Activated B cell treated with CpG ODN at 0.5 μM for 24 hours (primary cell): ENCODE results near the gene ARFGEF2. TPM values are rescaled to one million over a fixed set of nuclear protein-coding genes. Genes with fewer than 3 reads are reported as not detected.

Experiments
- ATAC-seq: fragments of 200-7000 bp; cut with Tn5 transposase; one replicate; pipeline ENCODE4 v1.10.0; 2021; ENCODE audit warnings: low read depth, mild to moderate bottlenecking, moderate library complexity
- CTCF ChIA-PET: fragments of 350-600 bp; sonication (Branson Sonifier 250); formaldehyde crosslinking; loops from one replicate; lab custom pipeline; 2021; ENCODE audit warnings: antibody characterized with exemption; lab: Charles Lee
- POLR2A ChIA-PET: fragments of 350-600 bp; sonication (Branson Sonifier 250); formaldehyde crosslinking; loops from one replicate; lab custom pipeline; 2021; ENCODE audit warnings: antibody characterized with exemption; lab: Charles Lee
- DNase-seq: peaks from one replicate; pipeline ENCODE4 v3.0.0; 2022
- H3K27ac Mint-ChIP-seq: one replicate; pipeline ENCODE4 v1.8.0; 2020; ENCODE audit warnings: mixed read lengths
- H3K27me3 Mint-ChIP-seq: one replicate; pipeline ENCODE4 v1.8.0; 2021; ENCODE audit warnings: mixed read lengths
- H3K36me3 Mint-ChIP-seq: one replicate; pipeline ENCODE4 v1.8.0; 2021; ENCODE audit warnings: low read depth, mixed read lengths
- H3K4me1 Mint-ChIP-seq: one replicate; pipeline ENCODE4 v1.8.0; 2021; ENCODE audit warnings: mixed read lengths
- H3K4me3 Mint-ChIP-seq: one replicate; pipeline ENCODE4 v1.8.0; 2020; ENCODE audit warnings: mild to moderate bottlenecking, mixed read lengths
- H3K9me3 Mint-ChIP-seq: one replicate; pipeline ENCODE4 v1.8.0; 2020; ENCODE audit warnings: mixed read lengths
- intact Hi-C: fragments of 100-400 bp; cut with micrococcal nuclease; formaldehyde crosslinking; loops from one replicate; pipeline ENCODE4 v1.15.1; 2024
- total RNA-seq: library from RNA; stranded (reverse); gene quantifications from 2 replicates; pipeline ENCODE4 v1.2.3, GENCODE V29; 2022
- TF ChIP-seq, protein P1 (sequence below): fragments of 200-600 bp; IDR thresholded peaks from one replicate; pipeline ENCODE4 v1.8.0; 2022; ENCODE audit warnings: antibody characterized with exemption, mild to moderate bottlenecking

Gene ARFGEF2
- total RNA-seq, 1 donor from 2014 or later = 39.0 TPM

DNA sequence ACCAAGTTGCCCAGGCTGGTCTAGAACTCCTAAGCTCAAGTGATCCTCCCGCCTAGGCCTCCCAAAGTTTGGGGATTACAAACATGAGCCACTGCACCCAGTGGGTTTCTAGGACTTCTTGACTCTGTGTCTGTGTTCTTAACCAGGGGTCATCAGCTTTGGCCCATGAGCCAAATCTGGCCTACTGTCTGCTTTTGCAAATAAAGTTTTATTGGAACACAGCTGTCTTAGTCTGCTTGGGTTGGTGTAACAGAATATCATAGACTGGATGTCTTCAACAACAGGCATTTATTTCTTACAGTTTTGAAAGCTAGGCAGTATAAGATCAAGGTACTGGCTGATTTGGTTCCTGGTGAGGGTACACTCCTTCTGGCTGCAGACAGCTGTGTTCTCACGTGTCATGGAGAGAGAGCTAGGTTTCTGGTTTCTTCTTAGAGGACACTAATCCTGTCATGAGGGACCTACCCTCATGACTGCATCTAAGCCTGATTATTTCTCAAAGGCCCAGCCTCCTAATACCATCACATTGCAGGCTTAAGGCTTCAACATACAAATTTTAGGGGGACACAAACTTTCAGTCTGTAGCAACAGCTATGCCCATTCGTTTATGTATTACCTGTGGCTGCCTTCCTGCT, 23.3 kb downstream of the ARFGEF2 start:
- ChIA-PET CTCF (no interaction called here), POLR2A (no interaction called here)
- no peaks in the 10 kb centered on the region for H3K4me1 Mint-ChIP-seq
- H3K27me3 Mint-ChIP-seq = no peaks in the 10 kb centered on the region
- H3K27ac Mint-ChIP-seq = no peak overlapping the region
- DNase-seq (no peak), ATAC-seq (no peak)
- TF ChIP-seq, protein P1, sequence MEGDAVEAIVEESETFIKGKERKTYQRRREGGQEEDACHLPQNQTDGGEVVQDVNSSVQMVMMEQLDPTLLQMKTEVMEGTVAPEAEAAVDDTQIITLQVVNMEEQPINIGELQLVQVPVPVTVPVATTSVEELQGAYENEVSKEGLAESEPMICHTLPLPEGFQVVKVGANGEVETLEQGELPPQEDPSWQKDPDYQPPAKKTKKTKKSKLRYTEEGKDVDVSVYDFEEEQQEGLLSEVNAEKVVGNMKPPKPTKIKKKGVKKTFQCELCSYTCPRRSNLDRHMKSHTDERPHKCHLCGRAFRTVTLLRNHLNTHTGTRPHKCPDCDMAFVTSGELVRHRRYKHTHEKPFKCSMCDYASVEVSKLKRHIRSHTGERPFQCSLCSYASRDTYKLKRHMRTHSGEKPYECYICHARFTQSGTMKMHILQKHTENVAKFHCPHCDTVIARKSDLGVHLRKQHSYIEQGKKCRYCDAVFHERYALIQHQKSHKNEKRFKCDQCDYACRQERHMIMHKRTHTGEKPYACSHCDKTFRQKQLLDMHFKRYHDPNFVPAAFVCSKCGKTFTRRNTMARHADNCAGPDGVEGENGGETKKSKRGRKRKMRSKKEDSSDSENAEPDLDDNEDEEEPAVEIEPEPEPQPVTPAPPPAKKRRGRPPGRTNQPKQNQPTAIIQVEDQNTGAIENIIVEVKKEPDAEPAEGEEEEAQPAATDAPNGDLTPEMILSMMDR = no peak
- peaks cover 63% of the 10 kb centered on the region for H3K36me3 Mint-ChIP-seq
- intact Hi-C loops = no loop called here
- no peaks in the 10 kb centered on the region for H3K9me3 Mint-ChIP-seq
- no peak overlapping the region for H3K4me3 Mint-ChIP-seq

DNA sequence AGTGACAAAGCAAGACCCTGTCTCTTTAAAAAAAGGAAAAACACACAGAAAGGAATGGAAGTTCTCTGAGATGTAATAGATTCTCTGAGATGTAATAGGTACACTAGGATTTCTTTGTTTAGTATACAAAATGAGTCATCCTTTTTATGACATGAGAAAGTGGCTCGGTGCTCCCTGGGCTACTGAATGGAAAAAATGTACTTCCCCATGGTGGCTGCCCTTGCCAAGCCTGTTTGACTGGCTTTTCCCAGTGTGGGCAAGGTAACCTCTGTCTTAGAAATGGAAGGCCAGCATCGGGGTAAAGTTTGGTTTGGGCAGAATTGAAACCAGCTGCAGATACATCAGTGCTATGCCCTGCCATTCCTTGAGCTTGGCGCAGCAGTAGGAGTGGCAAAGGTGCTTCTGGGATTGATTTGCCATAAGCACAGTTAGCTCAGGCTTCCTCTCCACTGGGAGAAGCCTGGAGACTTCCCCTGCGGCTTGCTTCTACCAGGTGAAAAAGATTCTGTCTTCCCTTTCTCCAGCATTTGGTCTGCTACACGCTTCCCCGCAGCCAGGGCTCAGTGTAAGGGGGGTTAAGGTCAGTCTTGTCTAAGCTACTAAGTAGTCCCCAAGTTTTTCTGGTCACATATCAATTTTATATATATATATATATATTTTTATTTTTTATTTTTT, 24.5 kb downstream of the ARFGEF2 start:
- intact Hi-C loops = no loop called here
- peaks cover 69% of the 10 kb centered on the region for H3K36me3 Mint-ChIP-seq
- no peak for ATAC-seq
- no peaks in the 10 kb centered on the region for H3K27me3 Mint-ChIP-seq
- DNase-seq = no peak
- TF ChIP-seq, protein P1 = no peak
- H3K4me1 Mint-ChIP-seq = no peaks in the 10 kb centered on the region
- no peaks in the 10 kb centered on the region for H3K9me3 Mint-ChIP-seq
- H3K4me3 Mint-ChIP-seq = no peak overlapping the region
- ChIA-PET POLR2A (interaction anchor here (0.7 kb wide), 1 partner anchor 1305 kb away, joined by 3 read pairs; no protein-coding TSS in a partner anchor), CTCF (interaction anchor here (1.0 kb wide), 1 partner anchor 289 kb away, joined by 3 read pairs; no protein-coding TSS in a partner anchor)
- H3K27ac Mint-ChIP-seq = no peak overlapping the region

DNA sequence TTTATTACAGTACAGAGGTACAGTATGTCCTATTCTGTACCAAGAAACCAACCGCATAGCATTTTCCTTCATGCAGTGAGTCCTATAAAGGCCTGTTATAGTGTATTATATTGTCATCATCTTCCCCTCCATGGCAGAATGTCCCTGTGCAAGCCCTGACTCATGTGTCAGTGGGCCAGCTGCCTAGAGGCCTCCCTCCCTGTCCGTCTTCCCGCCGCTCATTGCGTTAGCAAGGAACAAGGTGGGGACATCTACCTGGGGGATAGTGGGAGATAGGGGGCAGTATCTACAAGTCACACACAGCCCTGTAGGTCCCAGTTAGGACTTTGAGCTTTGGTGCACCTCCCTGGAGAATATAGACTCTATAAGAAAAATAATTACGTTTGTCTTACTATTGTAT, 27.1 kb downstream of the ARFGEF2 start:
- H3K4me3 Mint-ChIP-seq = no peak overlapping the region
- DNase-seq (no peak), ATAC-seq (no peak)
- ChIA-PET CTCF (no interaction called here), POLR2A (no interaction called here)
- peaks cover 73% of the 10 kb centered on the region for H3K36me3 Mint-ChIP-seq
- intact Hi-C loops = loop anchor here (1.0 kb wide), 1 partner anchor 291 kb away; no protein-coding TSS in a partner anchor
- no peak overlapping the region for H3K27ac Mint-ChIP-seq
- no peaks in the 10 kb centered on the region for H3K4me1 Mint-ChIP-seq
- H3K9me3 Mint-ChIP-seq = no peaks in the 10 kb centered on the region
- no peaks in the 10 kb centered on the region for H3K27me3 Mint-ChIP-seq
- TF ChIP-seq, protein P1 = no peak

DNA sequence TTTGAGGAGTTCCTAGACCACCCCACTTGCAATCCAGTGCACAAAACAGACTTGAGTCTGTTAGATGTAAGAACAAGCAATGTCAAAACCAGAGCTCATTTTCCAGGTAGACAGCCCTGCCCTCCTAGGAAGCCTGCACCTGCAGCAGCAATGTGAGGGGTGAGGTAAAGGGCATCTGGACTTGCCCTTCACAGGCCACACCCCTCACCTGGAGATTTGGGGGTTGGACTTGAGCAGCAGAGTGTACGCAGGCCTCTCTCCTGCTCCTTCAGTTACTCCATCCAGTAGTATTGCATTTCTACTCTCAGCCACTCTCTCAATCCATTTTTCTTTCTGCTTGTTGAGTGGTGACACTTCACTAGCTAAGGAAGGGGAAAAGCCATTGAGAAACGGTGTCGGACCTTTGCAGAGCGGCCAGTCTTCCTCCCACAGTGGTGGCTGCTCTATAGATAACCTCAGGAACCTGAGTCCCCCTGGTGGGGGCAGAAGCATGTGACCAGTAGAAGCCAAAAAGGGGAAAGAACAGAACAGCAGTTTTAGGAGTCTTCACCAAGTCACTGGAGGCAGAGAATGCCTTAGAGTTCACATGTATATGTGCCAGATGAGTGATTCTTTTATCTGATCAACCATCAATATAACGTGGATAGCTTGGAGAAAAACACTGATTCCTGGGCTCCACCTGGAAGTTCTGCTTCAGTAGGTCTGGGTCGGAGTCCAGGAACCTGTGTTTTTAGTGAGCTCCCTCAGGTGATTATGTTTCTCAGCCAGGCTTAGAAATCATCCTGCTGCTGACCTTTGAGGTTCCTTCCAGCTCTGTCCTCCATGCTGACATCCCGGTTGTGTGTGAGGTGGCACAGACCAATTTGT, 28.0 kb downstream of the ARFGEF2 start:
- DNase-seq (no peak), ATAC-seq (no peak)
- Mint-ChIP-seq H3K27ac (no peak overlapping the region), H3K27me3 (no peaks in the 10 kb centered on the region), H3K4me1 (no peaks in the 10 kb centered on the region), H3K9me3 (no peaks in the 10 kb centered on the region), H3K4me3 (no peak overlapping the region), H3K36me3 (peaks cover 74% of the 10 kb centered on the region)
- TF ChIP-seq, protein P1 = no peak
- ChIA-PET CTCF (interaction anchor here (1.6 kb wide), 1 partner anchor 292 kb away, joined by 7 read pairs; no protein-coding TSS in a partner anchor), POLR2A (interaction anchor here (0.5 kb wide), 1 partner anchor 58 kb away, joined by 6 read pairs; no protein-coding TSS in a partner anchor)
- intact Hi-C loops = loop anchor here (1.0 kb wide), 1 partner anchor 292 kb away; no protein-coding TSS in a partner anchor
